HCT116 (cell line): Measurements from ENCODE around the gene IGFBP7. TPM values are rescaled to one million over a fixed set of nuclear protein-coding genes. Genes with fewer than 3 reads are reported as not detected.

Experiments used
- ATAC-seq: fragments of 200-7000 bp; cut with Tn5 transposase; 2 replicates; pipeline ENCODE4 v1.9.1; 2020; ENCODE audit warnings: mild to moderate bottlenecking, moderate library complexity
- BruUV-seq: library from RNA; stranded (reverse); fragments of 400-500 nt; replicated peaks from 2 replicates; lab custom pipeline; 2021; lab: Mats Ljungman, UMichigan
- CTCF ChIA-PET: fragments of 300-600 bp; sonication (Branson Sonifier 250); formaldehyde crosslinking; loops from one replicate; lab custom pipeline; 2021; ENCODE audit warnings: antibody characterized with exemption; lab: Charles Lee
- POLR2A ChIA-PET: fragments of 300-600, 350-600 bp; sonication (Branson Sonifier 250); formaldehyde crosslinking; loops from one replicate; lab custom pipeline; 2021; ENCODE audit warnings: antibody characterized with exemption; lab: Charles Lee
- RAD21 ChIA-PET, 2 experiments: fragments of 300-600 bp; sonication (Branson Sonifier 250); formaldehyde crosslinking; loops; one replicate each; lab custom pipeline; 2023; ENCODE audit warnings: low total read pairs in 2 of 2; ENCODE audit not compliant: uncharacterized antibody in 2 of 2, unreplicated experiment in 2 of 2, low non-redundant PET in 1 of 2; lab: Charles Lee
- DNase-seq: peaks from one replicate; pipeline ENCODE4 v3.0.0-alpha.2; 2010; ENCODE audit warnings: low read depth, low spot score
- H2AFZ ChIP-seq: fragments of 200-600 bp; shearing (Covaris generic), sonication (generic); 2 replicates; pipeline ENCODE4 v1.6.1; 2017; ENCODE audit warnings: low read depth, mixed run types, mixed read lengths, antibody characterized with exemption, low read length; ENCODE audit not compliant: poor library complexity, severe bottlenecking
- H3K27ac ChIP-seq: 2 replicates; pipeline ENCODE4 v1.5.1; 2012; ENCODE audit warnings: low read depth, low read length
- H3K27me3 ChIP-seq: fragments of 200-600 bp; sonication (generic); 2 replicates; pipeline ENCODE4 v1.6.1; 2016; ENCODE audit warnings: mixed run types, low read length, mixed read lengths; ENCODE audit not compliant: insufficient read depth
- H3K36me3 ChIP-seq, 2 experiments: fragments of 200-500 bp in 1 of 2; fragments of 200-600 bp in 1 of 2; sonication (Bioruptor generic) in 1 of 2; sonication (generic) in 1 of 2; 2 replicates each; pipeline versions ENCODE4 v1.5.1 to v1.6.1; 2014 to 2016; ENCODE audit warnings: low read length in 2 of 2, inconsistent platforms in 1 of 2, mixed read lengths in 1 of 2, mixed run types in 1 of 2; ENCODE audit not compliant: insufficient read depth in 2 of 2, control insufficient read depth in 1 of 2
- H3K4me1 ChIP-seq, 2 experiments: fragments of 200-600 bp in 1 of 2; sonication (generic) in 1 of 2; 2 replicates each; pipeline versions ENCODE4 v1.5.1 to v1.6.1; 2012 to 2017; ENCODE audit warnings: low read length in 2 of 2, inconsistent platforms in 1 of 2, mild to moderate bottlenecking in 1 of 2, mixed read lengths in 1 of 2, mixed run types in 1 of 2, moderate library complexity in 1 of 2; ENCODE audit not compliant: insufficient read depth in 2 of 2, control insufficient read depth in 1 of 2
- H3K4me2 ChIP-seq: fragments of 200-600 bp; sonication (generic); 2 replicates; pipeline ENCODE4 v1.6.1; 2017; ENCODE audit warnings: mixed run types, low read length, mixed read lengths
- H3K4me3 ChIP-seq, 2 experiments: fragments of 200-600 bp in 1 of 2; sonication (generic) in 1 of 2; replicated peaks in 1 of 2; 2 replicates each; pipeline ENCODE4 v1.5.1; 2011 to 2016; ENCODE audit warnings: low read length in 2 of 2, control low read depth in 1 of 2, low read depth in 1 of 2, mild to moderate bottlenecking in 1 of 2, mixed read lengths in 1 of 2, mixed run types in 1 of 2
- H3K79me2 ChIP-seq: fragments of 200-600 bp; sonication (generic); 2 replicates; pipeline ENCODE4 v1.6.1; 2017; ENCODE audit warnings: mild to moderate bottlenecking, mixed run types, low read length, moderate library complexity, mixed read lengths; ENCODE audit not compliant: insufficient read depth
- H3K9ac ChIP-seq: fragments of 200-600 bp; sonication (generic); 2 replicates; pipeline ENCODE4 v1.6.1; 2016; ENCODE audit warnings: low read length, mixed read lengths
- H3K9me2 ChIP-seq: fragments of 200-600 bp; sonication (generic), shearing (Covaris generic); 2 replicates; pipeline ENCODE4 v1.6.1; 2017; ENCODE audit warnings: mixed run types, mild to moderate bottlenecking, moderate library complexity; ENCODE audit not compliant: insufficient read depth
- H3K9me3 ChIP-seq, 2 experiments: fragments of 200-500 bp in 1 of 2; fragments of 200-600 bp in 1 of 2; sonication (Bioruptor generic) in 1 of 2; sonication (generic) in 1 of 2; 2 replicates each; pipeline ENCODE4 v1.6.1; 2014 to 2017; ENCODE audit warnings: low read length in 2 of 2, mixed read lengths in 2 of 2, inconsistent platforms in 1 of 2, low read depth in 1 of 2, mild to moderate bottlenecking in 1 of 2, mixed run types in 1 of 2, moderate library complexity in 1 of 2; ENCODE audit not compliant: control insufficient read depth in 1 of 2, insufficient read depth in 1 of 2
- H4K20me1 ChIP-seq: fragments of 200-600 bp; sonication (generic), shearing (Covaris generic); 2 replicates; pipeline ENCODE4 v1.6.1; 2017; ENCODE audit warnings: mixed run types, mild to moderate bottlenecking, moderate library complexity; ENCODE audit not compliant: insufficient read depth
- ATF3 ChIP-seq: IDR thresholded peaks from 2 replicates; pipeline ENCODE4 v1.6.1; 2012
- CBX3 ChIP-seq: IDR thresholded peaks from 2 replicates; pipeline ENCODE4 v1.6.1; 2012; ENCODE audit warnings: low read depth
- CEBPB ChIP-seq: IDR thresholded peaks from 2 replicates; pipeline ENCODE4 v1.6.1; 2012; ENCODE audit warnings: low read depth
- CTCF ChIP-seq, 3 experiments: fragments of 200-600 bp in 1 of 3; sonication (generic) in 1 of 3; IDR thresholded peaks in 2 of 3; conservative IDR thresholded peaks in 1 of 3; 2 replicates each; pipeline ENCODE4 v1.5.1; 2012 to 2017; ENCODE audit warnings: low read depth in 2 of 3, low read length in 2 of 3, antibody characterized with exemption in 1 of 3, borderline replicate concordance in 1 of 3, control low read depth in 1 of 3, mild to moderate bottlenecking in 1 of 3, mixed read lengths in 1 of 3, mixed run types in 1 of 3, moderate library complexity in 1 of 3; ENCODE audit not compliant: insufficient read depth in 1 of 3
- EGR1 ChIP-seq: IDR thresholded peaks from 2 replicates; pipeline ENCODE4 v1.6.1; 2012; ENCODE audit warnings: low read depth
- EZH2 ChIP-seq: fragments of 200-600 bp; sonication (generic); IDR thresholded peaks from 2 replicates; pipeline ENCODE4 v1.6.1; 2017; ENCODE audit warnings: antibody characterized with exemption, mixed run types
- JUND ChIP-seq: IDR thresholded peaks from 2 replicates; pipeline ENCODE4 v1.6.1; 2012
- MAX ChIP-seq: IDR thresholded peaks from 2 replicates; pipeline ENCODE4 v1.6.1; 2012
- POLR2AphosphoS5 ChIP-seq: IDR thresholded peaks from 2 replicates; pipeline ENCODE4 v1.6.1; 2011; ENCODE audit warnings: mild to moderate bottlenecking, low read depth, low read length, moderate library complexity
- RAD21 ChIP-seq: IDR thresholded peaks from 2 replicates; pipeline ENCODE4 v1.6.1; 2012; ENCODE audit warnings: low read depth, mild to moderate bottlenecking
- SIN3A ChIP-seq: IDR thresholded peaks from 2 replicates; pipeline ENCODE4 v1.6.1; 2012; ENCODE audit warnings: low read depth
- SP1 ChIP-seq: IDR thresholded peaks from 2 replicates; pipeline ENCODE4 v1.6.1; 2012; ENCODE audit warnings: low read depth
- SRF ChIP-seq: IDR thresholded peaks from 2 replicates; pipeline ENCODE4 v1.6.1; 2012; ENCODE audit warnings: low read depth
- TCF7L2 ChIP-seq: IDR thresholded peaks from 2 replicates; pipeline ENCODE4 v1.7.0; 2011; ENCODE audit warnings: borderline replicate concordance, inconsistent platforms; ENCODE audit not compliant: insufficient read depth, insufficient read length; ENCODE audit errors: extremely low read depth
- YY1 ChIP-seq: IDR thresholded peaks from 2 replicates; pipeline ENCODE4 v1.6.1; 2011; ENCODE audit warnings: low read length, low read depth, moderate library complexity, mild to moderate bottlenecking; ENCODE audit not compliant: insufficient replicate concordance; ENCODE audit errors: extremely low read depth
- intact Hi-C: fragments of 100-400 bp; cut with micrococcal nuclease; formaldehyde crosslinking; loops from 2 replicates; pipeline ENCODE4 v1.10.0; 2022
- total RNA-seq: library from RNA; stranded (reverse); gene quantifications from one replicate; pipeline ENCODE4 v1.2.1, GENCODE V29; 2021; ENCODE audit not compliant: unreplicated experiment

The IGFBP7 gene
- total RNA-seq, 1 experiment from 2014 or later, result 0.91 TPM

GRCh38 chr4:57089549-57089948 is 20.6 kb downstream of the IGFBP7 start:
- Histone ChIP-seq H3K9me3 (no peaks in the 10 kb centered on the region), H3K79me2 (no peaks in the 10 kb centered on the region), H3K9ac (no peak overlapping the region), H3K36me3 (no peaks in the 10 kb centered on the region), H2AFZ (no peak overlapping the region), H3K27ac (no peak overlapping the region), H4K20me1 (no peaks in the 10 kb centered on the region), H3K9me2 (no peaks in the 10 kb centered on the region), H3K4me1 (no peaks in the 10 kb centered on the region), H3K27me3 (peaks cover 18% of the 10 kb centered on the region), H3K4me2 (no peak overlapping the region), H3K4me3 (no peak overlapping the region)
- CTCF ChIA-PET, result interaction anchor here (0.5 kb wide), 1 partner anchor 620 kb away, joined by 4 read pairs; no protein-coding TSS in a partner anchor
- TF ChIP-seq MAX, result no peak
- no peak for TF ChIP-seq CEBPB
- TF ChIP-seq EZH2, result no peak
- no peak for TF ChIP-seq JUND
- TF ChIP-seq POLR2AphosphoS5, result no peak
- TF ChIP-seq ATF3, result no peak
- TF ChIP-seq CTCF (IDR thresholded peaks at IDR 0.05 in 2 of 3, conservative IDR thresholded peaks at IDR 0.05 in 1 of 3; ENCODE audit: borderline replicate concordance in 1 of 3, insufficient read depth in 1 of 3, low read depth in 2 of 3, low read length in 2 of 3), result no peak
- TF ChIP-seq SRF, result no peak
- no peak for TF ChIP-seq TCF7L2
- no peak for TF ChIP-seq RAD21
- no peak for TF ChIP-seq CBX3
- TF ChIP-seq YY1, result no peak
- no peak for TF ChIP-seq SIN3A
- no peak for TF ChIP-seq EGR1
- TF ChIP-seq SP1, result no peak
- intact Hi-C loops, result no loop called here
- DNase-seq (no peak), ATAC-seq (no peak)
- no TSS peak for BruUV-seq
- RAD21 ChIA-PET, result no interaction called here
- POLR2A ChIA-PET, result no interaction called here
